ENCODE results near the gene NKIRAS1. TPM values are rescaled to one million over a fixed set of nuclear protein-coding genes. Genes with fewer than 3 reads are reported as not detected.

Gene NKIRAS1
- total RNA-seq, 1 experiment from 2014 or later: 12.0 TPM

DNA sequence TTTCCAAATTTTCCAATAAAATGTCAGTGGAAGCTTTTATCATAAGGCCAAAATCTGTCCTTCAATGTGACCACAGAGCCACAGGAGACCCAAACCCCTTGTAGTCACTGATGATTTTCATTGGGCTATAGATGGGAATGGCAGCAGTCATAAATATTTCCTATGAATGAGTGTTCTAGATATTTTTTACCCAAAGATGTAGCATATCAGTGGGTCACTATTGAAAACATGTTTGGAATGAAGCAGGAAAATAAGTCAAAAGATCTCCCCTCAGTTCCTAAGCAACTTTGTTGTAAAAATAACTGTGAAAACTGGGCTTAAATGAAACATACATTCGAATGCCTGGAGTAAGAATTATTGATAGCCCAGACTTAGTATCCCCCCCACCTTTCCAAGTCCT lies 49.0 kb downstream of the NKIRAS1 start:
- no peak for ATAC-seq
- Histone ChIP-seq H3K9me3 (ENCODE audit: control insufficient read depth in 1 of 2, insufficient read depth in 1 of 2, low read depth in 1 of 2, low read length in 2 of 2) (no peaks in the 10 kb centered on the region), H2AFZ (ENCODE audit: low read depth, low read length, poor library complexity, severe bottlenecking) (no peak overlapping the region), H3K9me2 (ENCODE audit: insufficient read depth) (no peaks in the 10 kb centered on the region), H3K27ac (ENCODE audit: low read depth, low read length) (no peak overlapping the region), H3K4me3 (replicated peaks in 1 of 2; ENCODE audit: low read depth in 1 of 2, low read length in 2 of 2) (no peak overlapping the region), H4K20me1 (ENCODE audit: insufficient read depth) (no peaks in the 10 kb centered on the region), H3K9ac (ENCODE audit: low read length) (no peak overlapping the region), H3K79me2 (ENCODE audit: insufficient read depth, low read length) (peaks cover 50% of the 10 kb centered on the region), H3K36me3 (ENCODE audit: control insufficient read depth in 1 of 2, insufficient read depth in 2 of 2, low read length in 2 of 2) (no peaks in the 10 kb centered on the region; a peak in 1 of 4 replicates), H3K4me1 (ENCODE audit: control insufficient read depth in 1 of 2, insufficient read depth in 2 of 2, low read length in 2 of 2) (peaks cover 13 to 14% of the 10 kb centered on the region in 2 experiments; a peak in 3 of 4 replicates), H3K27me3 (ENCODE audit: insufficient read depth, low read length) (no peaks in the 10 kb centered on the region), H3K4me2 (ENCODE audit: low read length) (no peak overlapping the region)
- DNase-seq (ENCODE audit: low read depth, low spot score): no peak
- BruUV-seq (replicated peaks): no TSS peak
- intact Hi-C loops (cut with micrococcal nuclease): no loop called here
- ChIA-PET RAD21 (ENCODE audit: low non-redundant PET in 1 of 2, low total read pairs in 2 of 2, uncharacterized antibody in 2 of 2, unreplicated experiment in 2 of 2) (no interaction called here), CTCF (no interaction called here), POLR2A (no interaction called here)
- no peak for TF ChIP-seq POLR2AphosphoS5 (IDR thresholded peaks at IDR 0.05; ENCODE audit: low read depth, low read length)
- TF ChIP-seq JUND (IDR thresholded peaks at IDR 0.05): no peak
- TF ChIP-seq FOSL1 (IDR thresholded peaks at IDR 0.05; ENCODE audit: low read depth): no peak
- TF ChIP-seq, protein P1, sequence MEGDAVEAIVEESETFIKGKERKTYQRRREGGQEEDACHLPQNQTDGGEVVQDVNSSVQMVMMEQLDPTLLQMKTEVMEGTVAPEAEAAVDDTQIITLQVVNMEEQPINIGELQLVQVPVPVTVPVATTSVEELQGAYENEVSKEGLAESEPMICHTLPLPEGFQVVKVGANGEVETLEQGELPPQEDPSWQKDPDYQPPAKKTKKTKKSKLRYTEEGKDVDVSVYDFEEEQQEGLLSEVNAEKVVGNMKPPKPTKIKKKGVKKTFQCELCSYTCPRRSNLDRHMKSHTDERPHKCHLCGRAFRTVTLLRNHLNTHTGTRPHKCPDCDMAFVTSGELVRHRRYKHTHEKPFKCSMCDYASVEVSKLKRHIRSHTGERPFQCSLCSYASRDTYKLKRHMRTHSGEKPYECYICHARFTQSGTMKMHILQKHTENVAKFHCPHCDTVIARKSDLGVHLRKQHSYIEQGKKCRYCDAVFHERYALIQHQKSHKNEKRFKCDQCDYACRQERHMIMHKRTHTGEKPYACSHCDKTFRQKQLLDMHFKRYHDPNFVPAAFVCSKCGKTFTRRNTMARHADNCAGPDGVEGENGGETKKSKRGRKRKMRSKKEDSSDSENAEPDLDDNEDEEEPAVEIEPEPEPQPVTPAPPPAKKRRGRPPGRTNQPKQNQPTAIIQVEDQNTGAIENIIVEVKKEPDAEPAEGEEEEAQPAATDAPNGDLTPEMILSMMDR (IDR thresholded peaks at IDR 0.05 in 2 of 3, conservative IDR thresholded peaks at IDR 0.05 in 1 of 3; ENCODE audit: borderline replicate concordance in 1 of 3, insufficient read depth in 1 of 3, low read depth in 2 of 3, low read length in 2 of 3): no peak
- no peak for TF ChIP-seq POLR2A (IDR thresholded peaks at IDR 0.05; ENCODE audit: borderline replicate concordance, extremely low read depth, insufficient read depth, insufficient read length)
- TF ChIP-seq ELF1 (IDR thresholded peaks at IDR 0.05; ENCODE audit: borderline replicate concordance, low read depth): no peak
- TF ChIP-seq EGR1 (IDR thresholded peaks at IDR 0.05; ENCODE audit: low read depth): no peak
- TF ChIP-seq ZNF274 (IDR thresholded peaks at IDR 0.05; ENCODE audit: low read depth, low read length): no peak
- TF ChIP-seq, protein P2, sequence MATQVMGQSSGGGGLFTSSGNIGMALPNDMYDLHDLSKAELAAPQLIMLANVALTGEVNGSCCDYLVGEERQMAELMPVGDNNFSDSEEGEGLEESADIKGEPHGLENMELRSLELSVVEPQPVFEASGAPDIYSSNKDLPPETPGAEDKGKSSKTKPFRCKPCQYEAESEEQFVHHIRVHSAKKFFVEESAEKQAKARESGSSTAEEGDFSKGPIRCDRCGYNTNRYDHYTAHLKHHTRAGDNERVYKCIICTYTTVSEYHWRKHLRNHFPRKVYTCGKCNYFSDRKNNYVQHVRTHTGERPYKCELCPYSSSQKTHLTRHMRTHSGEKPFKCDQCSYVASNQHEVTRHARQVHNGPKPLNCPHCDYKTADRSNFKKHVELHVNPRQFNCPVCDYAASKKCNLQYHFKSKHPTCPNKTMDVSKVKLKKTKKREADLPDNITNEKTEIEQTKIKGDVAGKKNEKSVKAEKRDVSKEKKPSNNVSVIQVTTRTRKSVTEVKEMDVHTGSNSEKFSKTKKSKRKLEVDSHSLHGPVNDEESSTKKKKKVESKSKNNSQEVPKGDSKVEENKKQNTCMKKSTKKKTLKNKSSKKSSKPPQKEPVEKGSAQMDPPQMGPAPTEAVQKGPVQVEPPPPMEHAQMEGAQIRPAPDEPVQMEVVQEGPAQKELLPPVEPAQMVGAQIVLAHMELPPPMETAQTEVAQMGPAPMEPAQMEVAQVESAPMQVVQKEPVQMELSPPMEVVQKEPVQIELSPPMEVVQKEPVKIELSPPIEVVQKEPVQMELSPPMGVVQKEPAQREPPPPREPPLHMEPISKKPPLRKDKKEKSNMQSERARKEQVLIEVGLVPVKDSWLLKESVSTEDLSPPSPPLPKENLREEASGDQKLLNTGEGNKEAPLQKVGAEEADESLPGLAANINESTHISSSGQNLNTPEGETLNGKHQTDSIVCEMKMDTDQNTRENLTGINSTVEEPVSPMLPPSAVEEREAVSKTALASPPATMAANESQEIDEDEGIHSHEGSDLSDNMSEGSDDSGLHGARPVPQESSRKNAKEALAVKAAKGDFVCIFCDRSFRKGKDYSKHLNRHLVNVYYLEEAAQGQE (IDR thresholded peaks at IDR 0.05; ENCODE audit: low read depth): no peak
- TF ChIP-seq, protein P3, sequence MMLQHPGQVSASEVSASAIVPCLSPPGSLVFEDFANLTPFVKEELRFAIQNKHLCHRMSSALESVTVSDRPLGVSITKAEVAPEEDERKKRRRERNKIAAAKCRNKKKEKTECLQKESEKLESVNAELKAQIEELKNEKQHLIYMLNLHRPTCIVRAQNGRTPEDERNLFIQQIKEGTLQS (IDR thresholded peaks at IDR 0.05): no peak

Measured in HCT116 (cell line).